Measurements from ENCODE around the gene PRRT3. TPM values are rescaled to one million over a fixed set of nuclear protein-coding genes. Genes with fewer than 3 reads are reported as not detected.
A peak's percentile ranks its signal among the peaks of the same experiment; 100 is the strongest.

PRRT3 gene
- total and polyA plus RNA-seq, 9 of the 15 experiments (the other 6 are each of a cell fraction or from before 2014, with no cell fraction given), result 0.06 to 1.9 (median 1.2) TPM

DNA sequence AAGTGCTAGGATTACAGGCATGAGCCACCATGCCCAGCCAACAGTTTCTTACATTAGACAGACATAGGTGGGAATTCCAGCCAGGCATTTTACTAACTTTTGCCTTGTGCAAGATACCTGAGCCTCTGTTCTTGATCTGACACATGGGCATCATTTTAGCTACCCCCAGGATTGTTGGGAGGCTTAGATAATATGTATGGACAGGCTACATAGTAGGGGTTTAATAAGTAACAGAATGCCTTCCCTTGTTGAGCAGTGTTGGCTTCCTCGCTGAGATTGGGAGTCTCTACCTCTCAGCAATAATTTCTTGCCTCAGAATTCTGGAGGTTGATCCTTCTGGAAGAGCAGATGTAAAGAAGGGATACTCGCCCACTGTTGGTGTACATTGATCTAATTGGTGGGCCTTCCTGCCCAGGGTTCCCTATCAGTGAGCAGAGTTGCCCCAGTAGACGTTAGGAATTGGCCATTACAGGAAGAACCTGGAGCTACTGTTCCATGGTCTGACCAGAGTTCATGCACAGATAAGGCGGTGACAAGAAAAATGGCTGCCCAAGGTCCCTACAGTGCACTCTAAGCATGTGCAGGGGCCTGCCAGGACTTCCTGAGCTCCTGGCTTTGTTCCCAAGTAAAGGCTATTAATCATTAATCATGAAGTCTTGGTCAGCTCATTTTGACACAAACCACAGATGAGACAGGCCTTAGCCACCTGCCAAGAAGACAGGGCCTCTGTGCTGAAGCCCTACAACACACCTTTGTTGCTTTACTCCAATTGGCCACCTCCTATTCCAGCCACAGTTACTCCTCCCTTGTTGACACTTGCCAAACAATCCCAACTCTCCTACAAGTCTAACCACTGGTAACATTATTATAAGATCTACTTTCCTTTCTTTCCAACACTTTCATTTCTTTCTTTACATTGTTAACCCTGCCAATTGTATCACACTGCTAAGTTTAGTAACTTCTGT is 54.5 kb downstream of the PRRT3 start (continued):
- TF ChIP-seq, protein P1, sequence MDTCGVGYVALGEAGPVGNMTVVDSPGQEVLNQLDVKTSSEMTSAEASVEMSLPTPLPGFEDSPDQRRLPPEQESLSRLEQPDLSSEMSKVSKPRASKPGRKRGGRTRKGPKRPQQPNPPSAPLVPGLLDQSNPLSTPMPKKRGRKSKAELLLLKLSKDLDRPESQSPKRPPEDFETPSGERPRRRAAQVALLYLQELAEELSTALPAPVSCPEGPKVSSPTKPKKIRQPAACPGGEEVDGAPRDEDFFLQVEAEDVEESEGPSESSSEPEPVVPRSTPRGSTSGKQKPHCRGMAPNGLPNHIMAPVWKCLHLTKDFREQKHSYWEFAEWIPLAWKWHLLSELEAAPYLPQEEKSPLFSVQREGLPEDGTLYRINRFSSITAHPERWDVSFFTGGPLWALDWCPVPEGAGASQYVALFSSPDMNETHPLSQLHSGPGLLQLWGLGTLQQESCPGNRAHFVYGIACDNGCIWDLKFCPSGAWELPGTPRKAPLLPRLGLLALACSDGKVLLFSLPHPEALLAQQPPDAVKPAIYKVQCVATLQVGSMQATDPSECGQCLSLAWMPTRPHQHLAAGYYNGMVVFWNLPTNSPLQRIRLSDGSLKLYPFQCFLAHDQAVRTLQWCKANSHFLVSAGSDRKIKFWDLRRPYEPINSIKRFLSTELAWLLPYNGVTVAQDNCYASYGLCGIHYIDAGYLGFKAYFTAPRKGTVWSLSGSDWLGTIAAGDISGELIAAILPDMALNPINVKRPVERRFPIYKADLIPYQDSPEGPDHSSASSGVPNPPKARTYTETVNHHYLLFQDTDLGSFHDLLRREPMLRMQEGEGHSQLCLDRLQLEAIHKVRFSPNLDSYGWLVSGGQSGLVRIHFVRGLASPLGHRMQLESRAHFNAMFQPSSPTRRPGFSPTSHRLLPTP (IDR thresholded peaks at IDR 0.05; ENCODE audit: borderline replicate concordance, extremely low read depth, insufficient read length), result no peak
- TF ChIP-seq SMAD4 (CRISPR knock-in tag; conservative IDR thresholded peaks at IDR 0.05) (peak; percentile 73), EHMT2 (IDR thresholded peaks at IDR 0.05) (peak; percentile 67), DLX4 (CRISPR knock-in tag; IDR thresholded peaks at IDR 0.05) (no peak), CEBPB (tag; IDR thresholded peaks at IDR 0.05) (no peak), TEAD4 (IDR thresholded peaks at IDR 0.05; ENCODE audit: low read length) (peak; percentile 21; the same call in 1 of the 2 replicates), TEAD4 (CRISPR knock-in tag; IDR thresholded peaks at IDR 0.05; ENCODE audit: borderline replicate concordance) (no peak), KHSRP (IDR thresholded peaks at IDR 0.05) (no peak), ZNF274 (IDR thresholded peaks at IDR 0.05; ENCODE audit: borderline replicate concordance, low read depth, low read length) (no peak), ZNF584 (CRISPR knock-in tag; IDR thresholded peaks at IDR 0.05; ENCODE audit: low read depth) (0 out of 2 replicates have a peak, but pooled peaks have one; percentile 35), RBM39 (optimal IDR thresholded peaks at IDR 0.05; ENCODE audit: low read depth, low read length) (no peak), ZNF212 (CRISPR knock-in tag; IDR thresholded peaks at IDR 0.05) (no peak), PRMT5 (CRISPR knock-in tag; IDR thresholded peaks at IDR 0.05) (no peak), TSC22D4 (tag; IDR thresholded peaks at IDR 0.05) (peak; percentile 27; the same call in 1 of the 2 replicates), RAD21 (CRISPR knock-in tag; conservative IDR thresholded peaks at IDR 0.05 in 1 of 2, IDR thresholded peaks at IDR 0.05 in 1 of 2) (0 out of 4 replicates have a peak, but pooled peaks have one; percentile 6 to 8), ZNF592 (IDR thresholded peaks at IDR 0.05) (peak; percentile 95), ZKSCAN8 (CRISPR knock-in tag; IDR thresholded peaks at IDR 0.05) (0 out of 2 replicates have a peak, but pooled peaks have one; percentile 62)
- TF ChIP-seq, protein P2, sequence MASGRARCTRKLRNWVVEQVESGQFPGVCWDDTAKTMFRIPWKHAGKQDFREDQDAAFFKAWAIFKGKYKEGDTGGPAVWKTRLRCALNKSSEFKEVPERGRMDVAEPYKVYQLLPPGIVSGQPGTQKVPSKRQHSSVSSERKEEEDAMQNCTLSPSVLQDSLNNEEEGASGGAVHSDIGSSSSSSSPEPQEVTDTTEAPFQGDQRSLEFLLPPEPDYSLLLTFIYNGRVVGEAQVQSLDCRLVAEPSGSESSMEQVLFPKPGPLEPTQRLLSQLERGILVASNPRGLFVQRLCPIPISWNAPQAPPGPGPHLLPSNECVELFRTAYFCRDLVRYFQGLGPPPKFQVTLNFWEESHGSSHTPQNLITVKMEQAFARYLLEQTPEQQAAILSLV (tag; IDR thresholded peaks at IDR 0.05), result peak; percentile 7; the same call in 1 of the 2 replicates

Measured in K562 (cell line).